Activated B cell treated with CpG ODN at 0.5 μM for 24 hours (primary cell): Measurements from ENCODE around the gene GPR17. TPM values are rescaled to one million over a fixed set of nuclear protein-coding genes. Genes with fewer than 3 reads are reported as not detected.

Source experiments
- ATAC-seq: fragments of 200-7000 bp; cut with Tn5 transposase; one replicate; pipeline ENCODE4 v1.10.0; 2021; ENCODE audit warnings: low read depth, mild to moderate bottlenecking, moderate library complexity
- CTCF ChIA-PET: fragments of 350-600 bp; sonication (Branson Sonifier 250); formaldehyde crosslinking; loops from one replicate; lab custom pipeline; 2021; ENCODE audit warnings: antibody characterized with exemption; lab: Charles Lee
- POLR2A ChIA-PET: fragments of 350-600 bp; sonication (Branson Sonifier 250); formaldehyde crosslinking; loops from one replicate; lab custom pipeline; 2021; ENCODE audit warnings: antibody characterized with exemption; lab: Charles Lee
- DNase-seq: peaks from one replicate; pipeline ENCODE4 v3.0.0; 2022
- H3K27ac Mint-ChIP-seq: one replicate; pipeline ENCODE4 v1.8.0; 2020; ENCODE audit warnings: mixed read lengths
- H3K27me3 Mint-ChIP-seq: one replicate; pipeline ENCODE4 v1.8.0; 2021; ENCODE audit warnings: mixed read lengths
- H3K36me3 Mint-ChIP-seq: one replicate; pipeline ENCODE4 v1.8.0; 2021; ENCODE audit warnings: low read depth, mixed read lengths
- H3K4me1 Mint-ChIP-seq: one replicate; pipeline ENCODE4 v1.8.0; 2021; ENCODE audit warnings: mixed read lengths
- H3K4me3 Mint-ChIP-seq: one replicate; pipeline ENCODE4 v1.8.0; 2020; ENCODE audit warnings: mild to moderate bottlenecking, mixed read lengths
- H3K9me3 Mint-ChIP-seq: one replicate; pipeline ENCODE4 v1.8.0; 2020; ENCODE audit warnings: mixed read lengths
- intact Hi-C: fragments of 100-400 bp; cut with micrococcal nuclease; formaldehyde crosslinking; loops from one replicate; pipeline ENCODE4 v1.15.1; 2024
- total RNA-seq: library from RNA; stranded (reverse); gene quantifications from 2 replicates; pipeline ENCODE4 v1.2.3, GENCODE V29; 2022
- TF ChIP-seq, protein P1 (sequence below): fragments of 200-600 bp; IDR thresholded peaks from one replicate; pipeline ENCODE4 v1.8.0; 2022; ENCODE audit warnings: antibody characterized with exemption, mild to moderate bottlenecking

Gene GPR17
- total RNA-seq, 1 donor from 2014 or later: not detected

DNA sequence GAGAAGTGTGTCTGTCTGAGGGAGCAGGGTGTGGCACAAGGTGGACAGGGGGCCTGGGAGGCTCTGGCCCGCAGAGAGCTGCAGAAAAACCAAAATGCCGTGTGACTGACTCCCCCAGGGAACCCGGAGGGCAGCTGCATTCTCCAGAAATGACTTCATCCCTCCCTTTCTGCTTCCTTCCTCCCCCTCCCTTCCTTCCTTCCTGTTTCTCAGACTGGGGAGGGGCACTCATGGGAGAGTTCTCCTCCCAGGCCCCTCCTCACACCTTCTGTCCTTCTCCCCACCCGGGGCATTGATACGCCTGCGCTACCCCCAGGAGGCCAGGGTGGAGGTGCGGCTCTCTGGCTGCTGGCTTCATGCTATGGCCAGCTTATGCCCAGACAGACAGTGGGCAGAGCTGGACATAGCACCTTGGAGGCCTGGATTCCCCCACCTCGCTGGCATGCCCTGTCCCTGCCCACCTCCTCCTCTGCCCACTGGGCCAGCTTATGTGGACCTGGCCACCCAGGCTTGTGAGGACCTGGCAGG, 8.2 kb upstream of the GPR17 start:
- ChIA-PET POLR2A (interaction anchor here (0.7 to 5.2 kb wide), 3 partner anchors 63 to 241 kb away, joined by 6 to 24 read pairs (median 13); partner anchors contain the start of gene SFT2D3), CTCF (interaction anchor here (1.3 to 6.2 kb wide), 2 partner anchors 12 to 46 kb away, joined by 4 to 41 read pairs; no protein-coding TSS in a partner anchor)
- H3K9me3 Mint-ChIP-seq: no peaks in the 10 kb centered on the region
- H3K27ac Mint-ChIP-seq: peak overlapping the region; percentile 93
- ATAC-seq (no peak), DNase-seq (no peak)
- TF ChIP-seq, protein P1, sequence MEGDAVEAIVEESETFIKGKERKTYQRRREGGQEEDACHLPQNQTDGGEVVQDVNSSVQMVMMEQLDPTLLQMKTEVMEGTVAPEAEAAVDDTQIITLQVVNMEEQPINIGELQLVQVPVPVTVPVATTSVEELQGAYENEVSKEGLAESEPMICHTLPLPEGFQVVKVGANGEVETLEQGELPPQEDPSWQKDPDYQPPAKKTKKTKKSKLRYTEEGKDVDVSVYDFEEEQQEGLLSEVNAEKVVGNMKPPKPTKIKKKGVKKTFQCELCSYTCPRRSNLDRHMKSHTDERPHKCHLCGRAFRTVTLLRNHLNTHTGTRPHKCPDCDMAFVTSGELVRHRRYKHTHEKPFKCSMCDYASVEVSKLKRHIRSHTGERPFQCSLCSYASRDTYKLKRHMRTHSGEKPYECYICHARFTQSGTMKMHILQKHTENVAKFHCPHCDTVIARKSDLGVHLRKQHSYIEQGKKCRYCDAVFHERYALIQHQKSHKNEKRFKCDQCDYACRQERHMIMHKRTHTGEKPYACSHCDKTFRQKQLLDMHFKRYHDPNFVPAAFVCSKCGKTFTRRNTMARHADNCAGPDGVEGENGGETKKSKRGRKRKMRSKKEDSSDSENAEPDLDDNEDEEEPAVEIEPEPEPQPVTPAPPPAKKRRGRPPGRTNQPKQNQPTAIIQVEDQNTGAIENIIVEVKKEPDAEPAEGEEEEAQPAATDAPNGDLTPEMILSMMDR: no peak
- H3K27me3 Mint-ChIP-seq: no peaks in the 10 kb centered on the region
- no peaks in the 10 kb centered on the region for H3K36me3 Mint-ChIP-seq
- H3K4me3 Mint-ChIP-seq: peak overlapping the region; percentile 28
- intact Hi-C loops: loop anchor here (10.0 kb wide), 1 partner anchor 553 kb away; no protein-coding TSS in a partner anchor
- H3K4me1 Mint-ChIP-seq: peaks cover 92% of the 10 kb centered on the region

GRCh38 chr2:127638361-127639110, 7.4 kb upstream of the GPR17 start:
- peak; percentile 8 for ATAC-seq
- intact Hi-C loops: loop anchor here (10.0 kb wide), 1 partner anchor 554 kb away; no protein-coding TSS in a partner anchor

DNA sequence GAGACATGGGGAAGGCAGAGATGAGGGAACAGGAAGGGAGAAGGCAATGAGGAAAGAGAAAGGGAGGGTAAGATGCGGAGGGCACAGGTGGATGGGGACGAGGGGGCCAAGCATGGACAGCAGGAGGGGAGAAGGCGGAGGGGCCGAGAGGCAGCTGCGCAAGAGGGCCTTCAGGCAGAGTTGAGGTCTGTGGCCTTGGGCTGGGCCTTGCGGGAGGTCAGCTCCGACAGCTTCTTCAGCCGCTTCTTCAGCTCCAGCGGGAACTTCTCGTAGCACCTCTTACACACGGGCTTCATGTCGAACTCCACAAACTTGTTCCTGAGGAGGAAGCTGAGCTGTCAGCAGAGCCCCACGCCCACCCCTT, 6.9 kb upstream of the GPR17 start:
- intact Hi-C loops: loop anchor here (10.0 kb wide), 1 partner anchor 554 kb away; no protein-coding TSS in a partner anchor
- Mint-ChIP-seq H3K27ac (peak overlapping the region; percentile 93), H3K4me3 (no peak overlapping the region), H3K27me3 (no peaks in the 10 kb centered on the region), H3K4me1 (peaks cover 79% of the 10 kb centered on the region), H3K9me3 (no peaks in the 10 kb centered on the region), H3K36me3 (no peaks in the 10 kb centered on the region)
- POLR2A ChIA-PET: interaction anchor here (0.9 to 5.2 kb wide), 3 partner anchors 62 to 559 kb away, joined by 4 to 24 read pairs (median 6); partner anchors contain the start of genes IWS1 and SFT2D3
- CTCF ChIA-PET: interaction anchor here (1.3 to 6.2 kb wide), 5 partner anchors 10 to 48 kb away, joined by 4 to 41 read pairs (median 4); no protein-coding TSS in a partner anchor
- DNase-seq (no peak), ATAC-seq (no peak)
- TF ChIP-seq, protein P1: no peak

More at GRCh38 chr2:127638361-127639110, 7.4 kb upstream of the GPR17 start:
- H3K27me3 Mint-ChIP-seq: no peaks in the 10 kb centered on the region
- no peak overlapping the region for H3K4me3 Mint-ChIP-seq
- TF ChIP-seq, protein P1: no peak
- H3K4me1 Mint-ChIP-seq: peaks cover 84% of the 10 kb centered on the region
- ChIA-PET CTCF (interaction anchor here (1.3 to 6.2 kb wide), 2 partner anchors 11 to 47 kb away, joined by 4 to 41 read pairs; no protein-coding TSS in a partner anchor), POLR2A (interaction anchor here (0.9 to 5.2 kb wide), 3 partner anchors 63 to 559 kb away, joined by 4 to 24 read pairs (median 6); partner anchors contain the start of genes IWS1 and SFT2D3)
- no peaks in the 10 kb centered on the region for H3K9me3 Mint-ChIP-seq
- H3K36me3 Mint-ChIP-seq: no peaks in the 10 kb centered on the region
- no peak for DNase-seq
- peak overlapping the region; percentile 93 for H3K27ac Mint-ChIP-seq

- TF ChIP-seq, protein P1: no peak
- no peaks in the 10 kb centered on the region for H3K36me3 Mint-ChIP-seq
- ChIA-PET CTCF (interaction anchor here (0.9 to 6.2 kb wide), 7 partner anchors 9 to 58 kb away, joined by 3 to 41 read pairs (median 4); no protein-coding TSS in a partner anchor), POLR2A (interaction anchor here (0.5 to 5.2 kb wide), 9 partner anchors 8 to 189 kb away, joined by 3 to 24 read pairs (median 6); partner anchors contain the start of genes IWS1 and SFT2D3)
- intact Hi-C loops: loop anchor here (1.0 to 2.0 kb wide), 3 partner anchors 10 to 50 kb away; no protein-coding TSS in a partner anchor
- peak overlapping the region; percentile 93 for H3K27ac Mint-ChIP-seq
- H3K4me1 Mint-ChIP-seq: peaks cover 68% of the 10 kb centered on the region
- peak; percentile 86 for ATAC-seq
- peak; percentile 67 for DNase-seq
- H3K27me3 Mint-ChIP-seq: no peaks in the 10 kb centered on the region
- H3K9me3 Mint-ChIP-seq: no peaks in the 10 kb centered on the region
- no peak overlapping the region for H3K4me3 Mint-ChIP-seq
Measured at GRCh38 chr2:127640082-127641072, 5.6 kb upstream of the GPR17 start.
